ENCODE results near the gene ZNF584. TPM values are rescaled to one million over a fixed set of nuclear protein-coding genes. Genes with fewer than 3 reads are reported as not detected.

ZNF584 gene
- total and polyA plus RNA-seq, 10 of the 15 experiments (the other 5 are each of a cell fraction or from before 2014, with no cell fraction given), result 2.0 to 10.7 (median 6.3) TPM

GRCh38 chr19:58408152-58409009 is at the start of gene ZNF584 (continued):
- peak; percentile 83 for TF ChIP-seq ZBTB40 (IDR thresholded peaks at IDR 0.05; ENCODE audit: borderline replicate concordance)
- TF ChIP-seq SIN3A (IDR thresholded peaks at IDR 0.05; ENCODE audit: low read depth, low read length), result peak; percentile 85; the same call in 1 of the 2 replicates
- peak; percentile 93 for TF ChIP-seq BMI1 (IDR thresholded peaks at IDR 0.05; ENCODE audit: borderline replicate concordance)
- peak; percentile 89 for TF ChIP-seq SIX5 (IDR thresholded peaks at IDR 0.05; ENCODE audit: low read depth, low read length, severe bottlenecking)
- TF ChIP-seq GATAD2B (conservative IDR thresholded peaks at IDR 0.05; ENCODE audit: low read depth), result peak; percentile 65
- TF ChIP-seq E2F4 (IDR thresholded peaks at IDR 0.05; ENCODE audit: low read depth, low read length), result no peak
- TF ChIP-seq TCF12 (IDR thresholded peaks at IDR 0.05; ENCODE audit: low read depth, low read length), result 0 out of 2 replicates have a peak, but pooled peaks have one; percentile 4
- peak; percentile 42; the same call in 1 of the 2 replicates for TF ChIP-seq TAF1 (IDR thresholded peaks at IDR 0.05; ENCODE audit: borderline replicate concordance, low read depth, low read length)
- TF ChIP-seq MXI1 (IDR thresholded peaks at IDR 0.05; ENCODE audit: low read depth, low read length), result peak; percentile 95
- 0 out of 2 replicates have a peak, but pooled peaks have one; percentile 31 for TF ChIP-seq RB1 (IDR thresholded peaks at IDR 0.05; ENCODE audit: borderline replicate concordance)
- TF ChIP-seq ZNF274 (IDR thresholded peaks at IDR 0.05; ENCODE audit: insufficient read depth, insufficient read length), result no peak
- peak; percentile 36; the same call in 1 of the 2 replicates for TF ChIP-seq NFYB (IDR thresholded peaks at IDR 0.05; ENCODE audit: insufficient read depth, low read depth, low read length)
- 0 out of 2 replicates have a peak, but pooled peaks have one; percentile 16 for TF ChIP-seq PKNOX1 (IDR thresholded peaks at IDR 0.05)
- TF ChIP-seq ELK1 (IDR thresholded peaks at IDR 0.05; ENCODE audit: low read depth, low read length), result peak; percentile 53; the same call in 1 of the 2 replicates
- peak; percentile 92 for TF ChIP-seq HCFC1 (IDR thresholded peaks at IDR 0.05; ENCODE audit: low read length)
- no peak for TF ChIP-seq ZSCAN29 (IDR thresholded peaks at IDR 0.05)
- TF ChIP-seq LARP7 (IDR thresholded peaks at IDR 0.05), result peak; percentile 77
- TF ChIP-seq CBFB (IDR thresholded peaks at IDR 0.05; ENCODE audit: low read depth), result peak; percentile 72; the same call in 1 of the 2 replicates
- TF ChIP-seq NFYA (IDR thresholded peaks at IDR 0.05; ENCODE audit: borderline replicate concordance, low read depth, low read length), result no peak
- TF ChIP-seq POLR2AphosphoS2 (IDR thresholded peaks at IDR 0.05; ENCODE audit: low read depth, low read length), result peak; percentile 84; the same call in 1 of the 2 replicates
- 0 out of 2 replicates have a peak, but pooled peaks have one; percentile 25 for TF ChIP-seq BRCA1 (IDR thresholded peaks at IDR 0.05; ENCODE audit: low read depth, low read length)
- TF ChIP-seq GABPA (IDR thresholded peaks at IDR 0.05; ENCODE audit: low read depth), result peak; percentile 83
- peak; percentile 76 for TF ChIP-seq YY1 (IDR thresholded peaks at IDR 0.05; ENCODE audit: low read depth, low read length)
